ENCODE measurements around the gene CYTH4. TPM values are rescaled to one million over a fixed set of nuclear protein-coding genes. Genes with fewer than 3 reads are reported as not detected.

Gene CYTH4
- total and polyA plus RNA-seq, 2 of the 13 experiments (the other 11 are each of a cell fraction or from before 2014, with no cell fraction given), result not detected

GRCh38 chr22:37283393-37283937, 1.2 kb downstream of the CYTH4 start (continued):
- TF ChIP-seq ZNF800 (CRISPR knock-in tag; IDR thresholded peaks at IDR 0.05) (no peak), ZMYM2 (CRISPR knock-in tag; IDR thresholded peaks at IDR 0.05) (no peak), GLI4 (CRISPR knock-in tag; IDR thresholded peaks at IDR 0.05; ENCODE audit: borderline replicate concordance) (no peak), ZNF318 (CRISPR knock-in tag; IDR thresholded peaks at IDR 0.05) (no peak), GZF1 (CRISPR knock-in tag; IDR thresholded peaks at IDR 0.05) (no peak), ZNF205 (CRISPR knock-in tag; IDR thresholded peaks at IDR 0.05) (no peak), ZNF691 (CRISPR knock-in tag; IDR thresholded peaks at IDR 0.05; ENCODE audit: borderline replicate concordance, low read depth) (no peak), FOSL2 (CRISPR knock-in tag; IDR thresholded peaks at IDR 0.05) (no peak), BCL6 (CRISPR knock-in tag; IDR thresholded peaks at IDR 0.05) (no peak), PCBP1 (IDR thresholded peaks at IDR 0.05; ENCODE audit: borderline replicate concordance, low read depth, low read length) (no peak), ZNF850 (CRISPR knock-in tag; conservative IDR thresholded peaks at IDR 0.05) (no peak), ARID2 (CRISPR knock-in tag; IDR thresholded peaks at IDR 0.05; ENCODE audit: borderline replicate concordance) (no peak), HMG20B (CRISPR knock-in tag; conservative IDR thresholded peaks at IDR 0.05) (no peak)
